Fibroblast of peridontal ligament (primary cell): ENCODE results near the gene NFIA.

Experiments used
- DNase-seq: peaks from one replicate; pipeline ENCODE4 v3.0.0-alpha.2; 2010; ENCODE audit errors: extremely low read depth

The NFIA gene

DNA sequence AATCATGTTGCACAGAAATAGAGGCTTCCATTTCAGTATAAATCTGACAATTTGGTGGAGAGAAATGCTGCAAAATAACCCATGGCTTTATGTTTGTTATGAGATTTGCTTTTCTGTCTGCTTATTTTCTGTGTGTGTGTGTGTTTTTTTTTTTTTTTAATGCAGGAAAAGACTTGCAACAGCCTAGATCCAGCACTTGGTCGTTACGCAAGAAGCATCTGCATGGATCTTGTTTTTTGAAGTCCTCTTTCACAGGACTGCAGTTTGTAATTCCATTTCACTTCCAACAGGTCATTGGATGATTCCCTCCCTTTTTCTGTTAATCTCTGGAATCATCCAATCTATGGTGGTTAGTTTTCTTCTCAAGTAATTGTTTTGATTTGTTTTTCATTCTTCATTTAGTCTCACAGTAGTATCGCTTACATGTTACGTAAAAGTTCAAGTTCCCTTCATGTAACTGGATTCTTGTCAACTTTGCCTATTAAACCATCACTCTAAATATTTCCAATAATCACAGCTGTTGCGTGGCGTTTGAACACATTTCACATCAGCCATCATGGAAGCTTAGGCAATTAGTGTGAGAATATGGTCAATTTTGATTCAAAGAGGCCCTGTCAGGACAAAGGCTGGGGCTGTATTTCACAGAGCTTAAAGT lies 312.9 kb downstream of the NFIA start:
- DNase-seq: no peak

GRCh38 chr1:61397495-61397894 lies 315.1 kb downstream of the NFIA start:
- DNase-seq: no peak

DNA sequence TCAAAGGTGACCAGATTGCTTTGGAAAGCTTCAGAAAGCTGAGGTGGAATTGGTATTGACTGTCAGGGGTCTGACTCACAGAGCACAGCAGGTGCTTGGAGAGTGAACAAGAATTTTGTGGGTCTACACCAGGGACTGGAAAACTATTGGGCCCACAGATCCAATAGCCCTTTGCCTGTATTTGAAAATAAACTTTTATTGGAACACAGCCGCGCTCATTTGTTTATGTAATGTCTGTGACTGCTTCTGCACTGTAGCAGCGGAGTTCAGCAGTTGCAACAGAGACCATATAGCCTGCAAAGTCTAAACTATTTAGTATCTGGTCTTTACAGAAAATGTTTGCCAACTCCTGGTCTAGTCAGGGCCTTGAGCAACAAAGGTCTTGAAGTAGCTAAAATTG lies 315.6 kb downstream of the NFIA start:
- no peak for DNase-seq

GRCh38 chr1:61399199-61399598 lies 316.8 kb downstream of the NFIA start:
- no peak for DNase-seq

- no peak for DNase-seq
Measured at GRCh38 chr1:61400131-61400770, 317.9 kb downstream of the NFIA start.

DNA sequence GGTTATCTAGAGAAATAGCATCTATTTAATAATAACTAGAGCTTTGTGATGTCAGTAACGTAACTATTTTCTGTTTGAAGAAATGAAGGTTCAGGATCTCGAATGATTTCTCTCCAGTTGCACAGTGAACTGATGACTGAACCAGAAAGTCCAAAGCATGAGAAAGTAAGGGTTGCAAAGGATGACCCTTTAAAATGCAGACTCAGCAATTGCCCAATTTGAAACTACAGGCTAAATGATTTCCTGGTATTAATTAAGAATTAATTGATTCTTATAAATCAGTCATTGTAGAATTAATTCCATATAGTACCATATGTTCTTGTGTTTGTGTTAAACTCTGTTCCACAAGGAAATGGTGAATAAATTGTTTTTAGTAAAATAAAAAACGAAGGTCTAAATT lies 318.6 kb downstream of the NFIA start:
- DNase-seq: no peak

DNA sequence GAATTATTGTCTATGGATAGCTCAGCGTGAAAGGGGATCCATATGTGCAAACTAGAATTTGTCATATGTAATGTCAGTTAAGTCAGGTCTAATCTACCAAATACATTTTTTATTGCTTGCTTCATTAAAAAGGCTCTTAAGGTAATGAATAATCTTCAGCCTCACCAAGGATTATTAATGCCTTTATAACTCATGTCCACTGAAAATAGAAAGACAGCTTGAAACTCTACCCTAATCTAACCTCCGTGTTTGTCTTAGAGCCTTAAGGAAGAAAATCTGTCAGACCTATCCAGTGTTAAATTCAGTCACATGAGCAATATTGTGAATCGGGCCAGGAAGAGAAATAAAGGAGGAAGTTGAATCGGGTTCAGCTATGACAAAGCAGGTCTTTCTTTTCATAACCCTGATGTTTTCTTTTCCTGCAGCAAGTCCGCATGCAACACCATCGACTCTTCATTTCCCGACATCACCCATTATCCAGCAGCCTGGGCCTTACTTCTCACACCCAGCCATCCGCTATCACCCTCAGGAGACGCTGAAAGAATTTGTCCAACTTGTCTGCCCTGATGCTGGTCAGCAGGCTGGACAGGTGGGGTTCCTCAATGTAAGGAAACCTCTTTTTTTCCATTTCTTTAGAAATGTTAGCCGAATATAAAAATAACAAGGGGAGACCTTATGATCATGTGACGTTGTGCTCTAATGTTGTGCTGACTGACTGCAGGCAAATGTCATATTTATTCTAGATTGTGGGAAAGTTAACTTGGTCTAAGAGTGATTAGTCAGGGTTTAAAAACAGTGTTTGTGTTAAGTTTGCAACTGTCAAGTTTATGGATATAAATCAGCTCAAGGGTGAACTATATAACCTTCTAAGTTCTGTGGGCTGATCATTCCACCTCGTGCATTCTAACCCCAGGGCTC lies 321.6 kb downstream of the NFIA start:
- no peak for DNase-seq

- no peak for DNase-seq
Measured at GRCh38 chr1:61404597-61405376, 322.4 kb downstream of the NFIA start.

DNA sequence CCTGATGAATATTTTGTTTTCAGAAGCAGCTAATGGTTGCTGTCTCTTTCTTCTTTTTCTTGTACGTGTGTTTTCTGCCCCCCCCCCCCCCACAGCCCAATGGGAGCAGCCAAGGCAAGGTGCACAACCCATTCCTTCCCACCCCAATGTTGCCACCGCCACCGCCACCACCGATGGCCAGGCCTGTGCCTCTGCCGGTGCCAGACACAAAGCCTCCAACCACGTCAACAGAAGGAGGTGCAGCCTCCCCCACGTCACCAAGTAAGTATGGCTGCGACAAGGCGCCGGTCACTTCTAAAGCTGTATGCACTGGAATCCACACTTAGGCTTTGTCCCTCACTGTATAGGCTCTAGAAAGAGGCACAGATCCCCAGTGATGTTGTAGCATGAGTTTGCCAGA lies 324.1 kb downstream of the NFIA start:
- DNase-seq: no peak

- no peak for DNase-seq
Measured at GRCh38 chr1:61412601-61413000, 330.2 kb downstream of the NFIA start.

GRCh38 chr1:61419196-61419595 lies 336.8 kb downstream of the NFIA start:
- DNase-seq: no peak

DNA sequence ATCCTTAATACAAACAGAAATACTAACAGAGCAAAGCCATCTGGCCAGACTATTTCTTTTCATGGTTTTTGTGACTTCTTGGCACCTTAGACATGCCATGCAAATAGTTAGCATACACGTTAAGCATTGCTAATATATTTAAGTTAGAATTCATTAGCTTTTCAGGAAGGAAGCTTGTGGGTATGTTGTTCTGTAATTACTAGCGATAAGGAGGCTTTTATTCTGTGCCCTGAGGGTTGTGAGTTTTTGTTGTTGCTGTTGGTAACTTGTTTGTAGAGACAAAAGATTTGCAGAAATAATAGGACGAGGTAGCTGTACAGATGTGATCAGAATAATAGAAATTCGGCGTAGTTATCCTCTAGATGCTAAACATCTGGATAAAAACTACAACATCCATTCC lies 337.3 kb downstream of the NFIA start:
- no peak for DNase-seq

DNA sequence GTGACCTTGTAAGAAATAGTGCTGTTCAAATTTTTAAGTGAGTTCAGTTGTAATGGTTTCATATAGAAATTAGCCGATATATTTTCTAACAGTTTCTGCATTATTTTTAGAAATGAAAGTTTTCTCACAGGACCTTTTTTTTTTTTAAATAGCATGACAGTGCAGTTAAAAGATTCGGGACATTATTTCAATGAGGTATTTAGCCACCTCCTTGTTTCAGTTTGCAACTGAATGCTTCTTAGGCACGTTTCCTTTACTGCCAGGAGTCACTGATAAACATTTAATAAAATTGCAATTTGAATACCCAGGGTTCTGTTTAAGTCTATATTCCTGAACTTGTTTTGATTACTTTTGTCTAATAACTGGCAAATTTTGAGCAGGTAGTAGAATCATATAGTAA lies 337.9 kb downstream of the NFIA start:
- no peak for DNase-seq

GRCh38 chr1:61420909-61421835 lies 338.8 kb downstream of the NFIA start:
- DNase-seq: no peak

DNA sequence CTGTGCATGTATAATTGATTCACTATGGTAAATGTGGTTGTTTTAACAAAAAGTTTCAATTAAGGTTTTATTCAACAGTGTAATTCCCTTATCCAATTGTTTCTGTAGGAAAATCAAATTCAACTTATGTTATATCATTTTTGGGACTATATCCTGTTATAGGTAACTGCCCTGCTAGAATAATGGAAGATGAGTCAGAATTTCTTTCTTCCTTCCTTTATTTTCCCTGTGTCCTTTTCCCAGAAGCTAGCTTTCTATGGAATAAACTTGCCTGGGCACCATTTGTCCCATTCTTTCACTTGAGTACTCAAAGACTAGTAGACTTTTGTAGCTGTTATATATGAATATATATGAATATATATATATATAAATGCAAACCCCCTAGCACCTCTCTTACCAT lies 341.3 kb downstream of the NFIA start:
- DNase-seq: no peak

- DNase-seq: no peak
Measured at GRCh38 chr1:61424382-61424781, 342.0 kb downstream of the NFIA start.

GRCh38 chr1:61425040-61425439 lies 342.7 kb downstream of the NFIA start:
- DNase-seq: peak; percentile 27

- no peak for DNase-seq
Measured at GRCh38 chr1:61426254-61426653, 343.9 kb downstream of the NFIA start.

- no peak for DNase-seq
Measured at GRCh38 chr1:61426885-61427284, 344.5 kb downstream of the NFIA start.

GRCh38 chr1:61427510-61427909 lies 345.1 kb downstream of the NFIA start:
- no peak for DNase-seq

DNA sequence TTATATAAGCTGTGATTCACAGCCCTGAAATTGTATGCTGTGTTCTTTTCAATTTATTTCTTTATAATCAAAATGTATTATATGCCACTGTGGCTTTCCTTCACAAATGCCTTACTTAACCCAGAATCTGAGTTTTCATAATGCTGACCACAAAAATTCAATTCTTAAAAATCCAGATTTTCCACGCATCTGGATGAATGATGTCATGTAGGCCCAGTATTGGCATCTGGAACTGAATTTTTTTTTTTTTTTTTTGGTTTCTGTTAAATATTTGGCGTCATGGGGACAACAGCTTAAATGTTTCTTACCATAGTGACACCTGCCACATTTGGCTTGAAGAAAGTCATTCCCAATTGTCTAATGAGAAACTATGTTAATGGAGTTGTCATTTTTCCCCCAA lies 345.8 kb downstream of the NFIA start:
- peak; percentile 37 for DNase-seq
